CD4-positive, alpha-beta T cell (primary cell): ENCODE results near the gene GPR107. TPM values are rescaled to one million over a fixed set of nuclear protein-coding genes. Genes with fewer than 3 reads are reported as not detected.
A peak's percentile ranks its signal among the peaks of the same experiment; 100 is the strongest.

ENCODE experiments used
- ATAC-seq: fragments of 200-7000 bp; cut with Tn5 transposase; one replicate; pipeline ENCODE4 v1.10.0; 2022; ENCODE audit warnings: mild to moderate bottlenecking; ENCODE audit not compliant: poor library complexity
- CTCF ChIA-PET: fragments of 350-600 bp; sonication (Branson Sonifier 250); formaldehyde crosslinking; loops from one replicate; lab custom pipeline; 2021; ENCODE audit warnings: antibody characterized with exemption, inconsistent platforms; lab: Charles Lee
- POLR2A ChIA-PET: fragments of 350-600 bp; sonication (Branson Sonifier 250); formaldehyde crosslinking; loops from one replicate; lab custom pipeline; 2021; ENCODE audit warnings: antibody characterized with exemption, inconsistent platforms; lab: Charles Lee
- DNase-seq, 14 experiments: peaks; one replicate each; pipeline ENCODE4 v3.0.0-alpha.2; 2013 to 2020; ENCODE audit warnings: mixed read lengths in 2 of 14
- H3K27ac ChIP-seq, 2 donors: one replicate each; pipeline versions ENCODE4 v1.5.1 to v1.7.0; 2013; ENCODE audit warnings: low read length in 2 of 2, low read depth in 1 of 2, mild to moderate bottlenecking in 1 of 2
- H3K27me3 ChIP-seq, 2 experiments: 1 replicate in 1 of 2; 2 replicates in 1 of 2; pipeline versions ENCODE4 v1.6.1 to v1.7.0; 2013; ENCODE audit warnings: low read length in 2 of 2, control low read depth in 1 of 2, mild to moderate bottlenecking in 1 of 2, moderate library complexity in 1 of 2; ENCODE audit not compliant: insufficient read depth in 2 of 2, control insufficient read depth in 1 of 2
- H3K36me3 ChIP-seq: one replicate; pipeline ENCODE4 v1.6.1; 2013; ENCODE audit warnings: low read length, control low read depth; ENCODE audit not compliant: insufficient read depth
- H3K4me1 ChIP-seq: one replicate; pipeline ENCODE4 v1.6.1; 2013; ENCODE audit warnings: low read length, control low read depth; ENCODE audit not compliant: insufficient read depth
- H3K4me3 ChIP-seq: one replicate; pipeline ENCODE4 v1.5.1; 2013; ENCODE audit warnings: mild to moderate bottlenecking, low read length, moderate library complexity
- H3K9me3 ChIP-seq, 2 experiments: 1 replicate in 1 of 2; 2 replicates in 1 of 2; pipeline versions ENCODE4 v1.6.1 to v1.7.0; 2013; ENCODE audit warnings: low read length in 2 of 2, mild to moderate bottlenecking in 2 of 2, control low read depth in 1 of 2, moderate library complexity in 1 of 2; ENCODE audit not compliant: control insufficient read depth in 1 of 2, insufficient read depth in 1 of 2
- H3K27ac Mint-ChIP-seq: one replicate; pipeline ENCODE4 v1.8.0; 2020; ENCODE audit warnings: mixed read lengths
- H3K27me3 Mint-ChIP-seq: one replicate; pipeline ENCODE4 v1.8.0; 2021; ENCODE audit warnings: mixed read lengths
- H3K36me3 Mint-ChIP-seq: one replicate; pipeline ENCODE4 v1.8.0; 2021; ENCODE audit warnings: low read depth, mixed read lengths
- H3K4me1 Mint-ChIP-seq: one replicate; pipeline ENCODE4 v1.8.0; 2021; ENCODE audit warnings: low read depth, mixed read lengths
- H3K4me3 Mint-ChIP-seq: one replicate; pipeline ENCODE4 v1.8.0; 2020; ENCODE audit warnings: mild to moderate bottlenecking, mixed read lengths
- H3K9me3 Mint-ChIP-seq: one replicate; pipeline ENCODE4 v1.8.0; 2020; ENCODE audit warnings: mixed read lengths
- CTCF ChIP-seq: fragments of 200-600 bp; IDR thresholded peaks from one replicate; pipeline ENCODE4 v1.8.0; 2022; ENCODE audit warnings: antibody characterized with exemption, mild to moderate bottlenecking
- intact Hi-C, 2 experiments: fragments of 100-400 bp; cut with DNase I in 1 of 2; cut with micrococcal nuclease in 1 of 2; formaldehyde crosslinking; loops; one replicate each; pipeline versions ENCODE4 v1.15.1 to v1.9.0; 2023 to 2025; cut with DNase I, micrococcal nuclease
- total RNA-seq, 174 experiments: library from RNA in 2 of 174; stranded (reverse) in 2 of 174; gene quantifications; one replicate each; pipeline ENCODE4 v1.2.3 and lab custom pipeline; 2021 to 2026

GPR107 gene
- total RNA-seq, 2 experiments from 2014 or later, result 18.9 to 19.2 TPM

GRCh38 chr9:130111786-130112537, 58.3 kb downstream of the GPR107 start:
- no peak overlapping the region for H3K27ac ChIP-seq
- ChIA-PET CTCF (interaction anchor here (2.1 kb wide), 1 partner anchor 124 kb away, joined by 5 read pairs; no protein-coding TSS in a partner anchor), POLR2A (interaction anchor here (1.5 kb wide), 1 partner anchor 9 kb away, joined by 4 read pairs; no protein-coding TSS in a partner anchor)
- ATAC-seq, result no peak
- no peaks in the 10 kb centered on the region for H3K27me3 Mint-ChIP-seq
- peaks cover 65% of the 10 kb centered on the region for H3K36me3 Mint-ChIP-seq
- H3K9me3 ChIP-seq, result no peaks in the 10 kb centered on the region
- no peak overlapping the region for H3K4me3 ChIP-seq
- DNase-seq, result no peak
- peaks cover 55% of the 10 kb centered on the region for H3K36me3 ChIP-seq
- TF ChIP-seq CTCF, result no peak
- H3K27ac Mint-ChIP-seq, result no peak overlapping the region
- H3K4me3 Mint-ChIP-seq, result no peak overlapping the region
- H3K4me1 ChIP-seq, result peaks cover 7% of the 10 kb centered on the region
- H3K27me3 ChIP-seq, result no peaks in the 10 kb centered on the region
- peaks cover 21% of the 10 kb centered on the region for H3K4me1 Mint-ChIP-seq
- no peaks in the 10 kb centered on the region for H3K9me3 Mint-ChIP-seq
- intact Hi-C loops, result loop anchor here in 1 of 2 experiments (2.0 kb wide), 1 partner anchor 17 kb away; no protein-coding TSS in a partner anchor

- Mint-ChIP-seq H3K4me3 (no peak overlapping the region), H3K27me3 (no peaks in the 10 kb centered on the region), H3K4me1 (peaks cover 14% of the 10 kb centered on the region), H3K27ac (no peak overlapping the region), H3K36me3 (peaks cover 59% of the 10 kb centered on the region), H3K9me3 (no peaks in the 10 kb centered on the region)
- ATAC-seq (no peak), DNase-seq (peak in 1 of 14 experiments; percentile 21)
- Histone ChIP-seq H3K36me3 (peaks cover 55% of the 10 kb centered on the region), H3K9me3 (no peaks in the 10 kb centered on the region), H3K27me3 (no peaks in the 10 kb centered on the region), H3K27ac (no peak overlapping the region), H3K4me1 (no peaks in the 10 kb centered on the region), H3K4me3 (no peak overlapping the region)
- POLR2A ChIA-PET, result interaction anchor here (1.5 kb wide), 1 partner anchor 9 kb away, joined by 4 read pairs; no protein-coding TSS in a partner anchor
- intact Hi-C loops, result no loop called here
- TF ChIP-seq CTCF, result no peak
- CTCF ChIA-PET, result no interaction called here
Observed at GRCh38 chr9:130112538-130113151, 58.9 kb downstream of the GPR107 start.

GRCh38 chr9:130114741-130115140, 61.0 kb downstream of the GPR107 start:
- intact Hi-C loops, result no loop called here

More at GRCh38 chr9:130114741-130115140, 61.0 kb downstream of the GPR107 start:
- ATAC-seq, result no peak
- CTCF ChIA-PET, result no interaction called here
- Histone ChIP-seq H3K4me1 (no peaks in the 10 kb centered on the region), H3K27ac (no peak overlapping the region), H3K9me3 (no peaks in the 10 kb centered on the region), H3K36me3 (peaks cover 65% of the 10 kb centered on the region), H3K27me3 (no peaks in the 10 kb centered on the region), H3K4me3 (no peak overlapping the region)
- POLR2A ChIA-PET, result no interaction called here
- Mint-ChIP-seq H3K27me3 (no peaks in the 10 kb centered on the region), H3K9me3 (no peaks in the 10 kb centered on the region), H3K4me3 (no peak overlapping the region), H3K4me1 (peaks cover 12% of the 10 kb centered on the region), H3K36me3 (peaks cover 61% of the 10 kb centered on the region), H3K27ac (no peak overlapping the region)
- no peak for TF ChIP-seq CTCF
- DNase-seq, result no peak
